HG03025 (cell line): ENCODE results near the gene TPO.

Experiments used
- ATAC-seq: cut with Tn5 transposase; IDR thresholded peaks from one replicate; pipeline ENCODE4 v1.9.1; 2021; ENCODE audit warnings: mild to moderate bottlenecking, moderate library complexity; ENCODE audit not compliant: unreplicated experiment, low FRiP score

TPO gene

GRCh38 chr2:1517786-1518185 is 104.5 kb downstream of the TPO start:
- no peak for ATAC-seq

GRCh38 chr2:1518331-1518803 is 105.1 kb downstream of the TPO start:
- no peak for ATAC-seq

DNA sequence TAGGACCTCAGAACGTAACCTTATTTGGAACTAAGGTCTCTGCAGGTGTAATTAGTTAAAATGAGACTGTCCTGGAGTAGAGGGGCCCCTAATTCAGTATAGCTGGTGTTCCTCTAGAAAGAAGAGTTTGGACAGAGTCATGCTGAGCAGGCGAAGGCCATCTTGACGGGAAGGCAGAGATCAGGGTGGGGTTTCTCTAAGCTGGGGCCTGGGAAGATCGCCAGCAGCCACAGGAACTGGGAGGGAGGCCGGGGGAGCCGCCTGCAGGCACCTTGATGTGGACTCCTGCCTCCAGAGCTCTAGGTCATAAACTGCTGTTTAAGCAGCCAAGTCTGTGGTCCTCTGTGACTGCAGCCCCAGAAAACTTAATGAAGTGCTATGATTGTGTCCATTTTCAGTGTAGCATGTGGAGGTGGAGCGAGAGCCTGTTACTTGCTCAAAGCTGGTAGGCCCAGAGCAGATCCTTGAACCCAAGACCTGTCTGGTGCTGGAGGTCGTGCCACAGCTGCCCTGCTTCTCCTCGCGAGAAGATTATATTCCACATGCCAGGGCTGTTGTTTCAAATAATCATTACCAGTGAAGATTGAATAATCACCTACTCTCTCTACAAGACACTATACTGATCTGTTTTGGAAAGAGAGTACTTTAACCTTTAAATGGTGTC is 105.7 kb downstream of the TPO start:
- ATAC-seq: no peak

- no peak for ATAC-seq
Measured at GRCh38 chr2:1521191-1521877, 108.1 kb downstream of the TPO start.

GRCh38 chr2:1521878-1522830 is 108.9 kb downstream of the TPO start:
- no peak for ATAC-seq

GRCh38 chr2:1527153-1527992 is 114.1 kb downstream of the TPO start:
- ATAC-seq: no peak

DNA sequence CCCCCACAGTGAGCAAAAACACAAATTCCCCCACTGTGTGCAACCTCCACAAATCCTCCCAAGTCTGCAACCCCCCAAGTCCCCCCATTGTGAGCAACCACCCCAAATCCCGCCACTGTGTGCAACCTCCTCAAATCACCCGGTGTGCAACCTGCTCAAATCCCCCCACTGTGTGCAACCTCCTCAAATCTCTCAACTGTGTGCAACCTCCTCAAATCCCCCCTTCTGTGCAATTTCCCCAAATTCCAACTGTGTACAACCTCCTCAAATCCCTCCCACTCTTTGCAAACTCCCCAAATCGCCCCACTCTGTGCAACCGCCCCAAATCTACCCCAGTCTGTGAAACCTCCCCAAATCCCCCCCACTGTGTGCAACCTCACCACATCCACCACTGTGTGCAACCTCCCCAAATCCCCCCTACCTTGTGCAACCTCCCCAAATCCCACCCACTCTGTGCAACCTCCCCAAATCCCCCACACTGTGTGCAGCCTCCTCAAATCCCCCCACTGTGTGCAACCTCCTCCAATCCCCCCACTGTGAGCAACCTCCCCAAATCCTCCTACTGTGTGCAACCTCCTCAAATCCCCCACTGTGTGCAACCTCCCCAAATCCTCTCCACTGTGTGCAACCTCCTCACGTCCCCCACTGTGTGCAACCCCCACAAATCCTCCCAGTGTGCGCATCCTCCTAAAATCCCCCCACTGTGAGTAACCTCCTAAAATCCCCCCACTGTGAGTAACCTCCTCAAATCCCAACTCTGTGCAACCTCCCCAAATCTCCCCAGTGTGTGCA is 115.2 kb downstream of the TPO start:
- ATAC-seq: no peak

DNA sequence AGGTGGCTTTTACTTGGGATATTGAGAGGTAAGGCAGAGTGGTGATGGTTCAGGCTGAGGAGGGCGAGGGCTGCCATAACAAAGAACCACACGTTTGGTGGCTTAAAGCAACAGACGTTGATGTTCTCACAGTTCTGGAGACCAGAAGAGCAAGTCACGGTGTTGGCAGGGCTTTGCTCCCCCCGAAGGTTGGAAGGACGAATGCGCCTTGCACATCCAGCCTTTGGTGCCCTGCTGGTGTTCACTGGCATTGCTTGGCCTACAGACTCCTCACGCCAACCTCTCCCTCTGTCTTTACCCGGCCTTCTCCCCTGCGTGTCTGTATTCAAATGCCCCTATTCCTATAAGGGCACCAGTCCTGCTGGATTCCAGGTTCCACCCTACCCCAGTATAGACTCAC is 125.4 kb downstream of the TPO start:
- ATAC-seq: no peak

GRCh38 chr2:1539441-1539840 is 126.2 kb downstream of the TPO start:
- ATAC-seq: no peak

- no peak for ATAC-seq
Measured at GRCh38 chr2:1539973-1540372, 126.7 kb downstream of the TPO start.

DNA sequence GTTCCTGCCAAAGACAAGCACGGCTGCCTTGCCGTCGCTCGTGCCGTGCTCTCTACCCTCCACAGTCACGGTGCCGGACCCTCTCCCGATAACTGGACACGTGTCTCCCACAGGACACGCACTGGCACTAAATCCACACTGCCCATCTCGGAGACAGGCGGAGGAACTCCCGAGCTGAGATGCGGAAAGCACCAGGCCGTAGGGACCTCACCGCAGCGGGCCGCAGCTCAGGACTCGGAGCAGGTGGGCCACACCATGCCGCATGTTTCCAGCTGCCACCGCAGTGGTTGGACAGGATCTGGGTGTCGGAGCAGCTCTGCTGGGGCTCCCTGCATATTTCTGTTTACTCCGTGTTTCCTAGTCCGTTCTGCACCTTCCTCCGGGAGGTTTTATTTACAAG is 127.2 kb downstream of the TPO start:
- ATAC-seq: no peak

- no peak for ATAC-seq
Measured at GRCh38 chr2:1541040-1541439, 127.8 kb downstream of the TPO start.

DNA sequence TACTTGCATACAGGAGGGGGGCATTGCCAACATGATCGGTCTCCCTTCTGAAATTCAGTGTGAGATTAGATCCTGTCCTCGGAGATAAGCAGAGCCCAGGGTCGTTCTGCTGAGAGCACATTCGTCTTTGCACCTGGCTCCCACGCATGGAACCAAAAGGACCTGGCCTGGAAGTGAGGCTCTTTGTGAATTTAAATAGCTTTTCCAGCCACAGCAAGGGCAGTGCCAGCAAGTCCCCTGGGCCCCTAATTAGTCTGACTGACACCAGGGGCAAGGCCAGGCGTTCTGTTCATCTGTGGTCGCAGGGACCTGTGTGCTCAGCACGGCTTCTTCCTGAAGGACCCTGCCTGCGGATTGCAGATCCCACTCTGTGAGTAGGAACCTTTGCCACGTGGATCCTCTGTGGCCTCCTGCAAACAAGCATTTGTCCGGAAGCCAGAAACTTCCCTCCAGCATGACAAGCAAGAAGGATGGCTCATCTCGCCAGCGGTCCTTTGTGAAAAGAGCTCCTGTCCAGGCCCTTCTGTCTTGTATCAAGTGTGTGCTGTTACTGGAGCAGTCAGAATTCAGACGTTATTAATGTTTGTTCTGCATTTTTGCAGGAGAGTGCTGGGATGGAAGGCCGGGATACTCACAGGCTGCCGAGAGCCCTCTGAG is 128.7 kb downstream of the TPO start:
- no peak for ATAC-seq

DNA sequence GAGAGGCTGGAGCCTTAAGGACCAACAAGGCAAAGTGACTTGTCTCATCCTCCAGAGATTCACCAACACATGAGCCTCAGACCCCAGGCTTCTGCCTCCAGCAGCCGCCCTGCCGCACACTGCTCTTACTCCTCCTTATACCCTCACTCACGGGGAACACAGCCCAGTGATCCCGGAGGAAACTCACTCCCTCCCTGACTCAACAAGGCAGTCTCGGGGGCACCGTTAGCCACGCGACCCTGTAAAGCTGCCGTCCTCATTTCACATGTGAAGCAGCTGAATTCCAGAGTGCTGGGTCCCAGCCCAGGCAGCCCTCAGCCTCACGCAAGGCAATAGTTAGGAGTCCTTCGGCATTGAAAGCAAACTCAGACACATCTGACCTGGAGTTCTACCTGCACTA is 129.7 kb downstream of the TPO start:
- ATAC-seq: no peak

DNA sequence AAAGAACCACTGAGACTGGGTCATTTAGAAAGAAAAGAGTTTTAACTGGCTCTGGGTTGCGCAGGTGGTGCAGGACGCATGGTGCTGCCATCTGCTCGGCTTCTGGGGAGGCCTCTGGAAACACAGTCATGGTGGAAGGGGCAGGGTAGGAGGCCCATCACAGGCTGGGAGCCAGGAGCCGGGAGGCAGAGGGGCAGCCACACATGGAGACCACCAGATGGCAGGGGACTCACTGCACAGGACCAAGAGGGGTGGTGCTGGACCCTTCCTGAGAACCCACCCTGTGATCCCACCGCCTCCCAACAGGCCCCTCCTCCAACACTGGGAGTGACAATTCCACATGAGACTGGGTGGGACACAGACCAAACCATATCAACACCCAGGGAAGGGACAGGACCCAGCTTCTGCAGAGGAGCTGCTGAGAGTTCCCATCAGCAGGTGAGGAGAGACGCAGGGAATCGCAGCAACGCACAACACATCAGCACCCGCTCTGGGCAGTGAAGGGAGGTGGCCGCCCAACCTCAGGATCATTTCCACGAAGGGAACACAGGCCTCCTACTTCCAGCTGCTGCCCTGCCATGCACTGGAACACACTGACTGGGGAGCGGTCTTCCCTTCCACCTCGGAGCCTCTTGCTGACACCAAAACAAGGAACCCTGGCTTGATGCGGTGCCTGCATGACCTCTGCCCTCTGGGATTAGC is 130.7 kb downstream of the TPO start:
- no peak for ATAC-seq

DNA sequence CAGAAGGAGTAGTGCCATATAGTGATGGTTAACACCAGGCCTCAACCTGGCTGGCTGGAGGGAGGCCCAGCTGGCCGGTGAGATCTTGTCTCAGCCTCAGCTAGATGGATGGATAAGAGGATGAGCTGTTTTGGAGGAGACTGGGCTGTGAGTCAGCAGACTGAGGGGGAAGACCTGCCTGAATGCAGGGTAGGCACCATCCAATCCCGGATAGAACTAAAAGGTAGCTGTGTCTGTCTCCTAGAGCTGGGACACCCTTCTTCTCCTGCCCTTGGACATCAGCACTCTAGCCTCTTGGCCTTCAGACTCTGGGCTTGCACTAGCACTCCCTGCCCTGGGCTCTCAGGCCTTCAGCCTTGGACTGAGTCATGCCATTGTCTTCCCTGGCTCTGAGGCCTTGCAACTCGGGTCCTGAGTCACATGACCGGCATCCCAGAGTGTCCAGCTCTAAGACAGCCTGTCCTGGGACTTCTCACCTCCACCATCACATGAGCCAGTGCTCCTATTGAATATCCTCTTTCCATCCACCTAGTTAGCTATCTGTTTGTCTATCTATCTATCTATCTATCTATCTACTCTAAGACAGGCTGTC is 131.3 kb downstream of the TPO start:
- ATAC-seq: no peak

DNA sequence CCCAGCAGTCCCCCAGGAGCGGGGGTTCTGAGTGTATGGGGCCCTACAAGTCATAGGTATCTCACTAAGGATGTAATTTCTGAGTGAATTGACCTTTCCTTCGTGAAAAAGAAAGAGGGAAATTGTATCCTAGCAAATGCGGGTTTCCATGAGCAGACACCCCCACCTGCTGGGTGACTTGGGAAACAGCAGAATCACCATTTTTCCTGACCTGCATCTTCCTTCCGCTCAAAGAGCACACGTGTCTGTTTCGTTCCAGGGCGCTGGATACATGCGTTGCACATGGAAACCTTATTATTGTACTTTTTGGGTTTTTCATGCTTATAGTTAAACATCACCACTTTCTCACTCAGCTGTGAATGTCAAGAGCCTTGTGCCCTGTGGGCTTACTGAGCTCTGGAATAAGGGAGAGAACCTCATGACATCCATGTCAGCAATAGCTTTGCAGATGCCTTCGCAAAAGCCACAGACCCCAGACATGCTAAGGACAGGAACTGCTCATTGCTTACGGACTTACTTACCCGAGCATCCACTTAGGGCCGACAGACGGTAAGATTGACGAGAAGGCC is 132.8 kb downstream of the TPO start:
- ATAC-seq: no peak

- no peak for ATAC-seq
Measured at GRCh38 chr2:1546901-1547300, 133.6 kb downstream of the TPO start.
